T-helper 9 cell (primary cell): Measurements from ENCODE around the gene PSRC1.
"Not testable (repeated sequence)": the region's sequence is repeated elsewhere in the genome, so short reads cannot be mapped to it uniquely, and the experiment has no call there.

ENCODE experiments used
- DNase-seq: peaks from one replicate; pipeline ENCODE4 v3.0.0-alpha.2; 2020

Gene PSRC1

GRCh38 chr1:109295712-109296415 is 12.9 kb upstream of the PSRC1 start:
- DNase-seq, result no peak

DNA sequence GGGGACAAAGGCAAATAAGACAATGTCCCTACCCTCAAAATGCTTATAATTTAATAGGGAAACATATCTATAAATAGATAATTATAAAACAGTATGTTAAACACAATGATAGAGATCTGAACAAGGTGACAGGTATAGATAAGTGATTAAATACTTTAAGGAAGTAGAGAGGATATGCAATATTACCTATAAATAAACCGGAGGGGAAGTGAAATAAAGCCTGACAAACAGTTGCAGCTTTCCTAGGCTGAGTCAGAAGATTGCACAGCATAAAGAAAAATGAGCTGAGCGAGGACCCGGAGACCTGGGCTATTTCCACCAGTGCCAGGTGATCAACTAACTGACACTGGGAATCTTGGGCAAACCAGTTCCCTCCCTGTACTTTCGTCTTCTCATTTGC is 11.5 kb upstream of the PSRC1 start:
- no peak for DNase-seq

- DNase-seq, result no peak
Measured at GRCh38 chr1:109293026-109293425, 10.1 kb upstream of the PSRC1 start.

DNA sequence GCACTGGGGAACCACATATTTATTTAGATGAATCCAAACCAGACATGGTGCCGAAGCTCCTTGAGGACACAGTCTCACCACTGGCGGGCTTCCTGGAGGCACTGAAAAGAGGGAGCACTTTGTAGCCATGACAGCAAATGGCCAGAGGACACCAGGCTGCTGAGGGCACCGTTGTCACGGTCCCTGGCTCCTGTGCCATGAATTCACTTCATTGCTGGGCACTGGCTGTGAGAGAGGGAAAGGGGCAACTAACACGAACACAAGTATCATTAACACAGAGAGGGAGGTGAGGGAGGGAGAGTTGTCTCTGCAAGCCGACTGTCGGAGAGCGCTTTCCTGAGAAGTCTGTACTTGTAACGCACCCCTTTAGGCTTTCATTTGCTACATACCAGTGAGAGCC is 9.4 kb upstream of the PSRC1 start:
- DNase-seq, result no peak

- no peak for DNase-seq
Measured at GRCh38 chr1:109290998-109291397, 8.1 kb upstream of the PSRC1 start.

DNA sequence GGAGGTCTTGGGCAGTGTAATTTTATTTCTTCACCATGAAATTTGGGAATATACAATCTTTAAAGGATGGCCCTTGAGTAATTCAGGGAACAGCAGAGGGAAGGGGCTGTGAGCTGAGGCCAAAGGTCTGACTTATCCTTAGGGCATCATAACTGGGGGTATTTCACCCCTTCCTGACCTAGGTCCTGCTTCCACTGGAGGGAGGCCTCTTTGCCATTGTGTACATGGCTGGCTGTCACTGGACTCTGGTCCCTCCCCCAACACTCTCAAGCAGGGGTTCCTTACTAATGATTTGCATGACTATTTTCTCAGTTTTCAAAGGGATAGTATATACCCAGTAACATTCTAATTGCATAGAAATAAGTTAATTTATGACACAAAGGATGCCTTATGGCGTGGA is 7.2 kb upstream of the PSRC1 start:
- no peak for DNase-seq

DNA sequence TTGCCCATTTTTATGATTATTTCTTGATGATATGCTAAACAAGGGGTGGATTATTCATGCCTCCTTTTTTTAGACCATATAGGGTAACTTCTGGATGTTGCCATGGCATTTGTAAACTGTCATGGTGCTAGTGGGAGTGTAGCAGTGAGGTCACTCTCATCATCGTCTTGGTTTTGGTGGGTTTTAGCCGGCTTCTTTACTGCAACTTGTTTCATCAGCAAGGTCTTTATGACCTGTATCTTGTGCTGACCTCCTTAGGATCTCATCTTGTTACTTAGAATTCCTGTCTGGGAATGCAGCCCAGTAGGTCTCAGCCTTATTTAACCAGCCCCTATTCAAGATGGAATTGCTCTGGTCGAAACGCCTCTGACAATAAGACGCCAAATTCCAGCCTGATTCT is 3.8 kb upstream of the PSRC1 start:
- not testable (repeated sequence) for DNase-seq

DNA sequence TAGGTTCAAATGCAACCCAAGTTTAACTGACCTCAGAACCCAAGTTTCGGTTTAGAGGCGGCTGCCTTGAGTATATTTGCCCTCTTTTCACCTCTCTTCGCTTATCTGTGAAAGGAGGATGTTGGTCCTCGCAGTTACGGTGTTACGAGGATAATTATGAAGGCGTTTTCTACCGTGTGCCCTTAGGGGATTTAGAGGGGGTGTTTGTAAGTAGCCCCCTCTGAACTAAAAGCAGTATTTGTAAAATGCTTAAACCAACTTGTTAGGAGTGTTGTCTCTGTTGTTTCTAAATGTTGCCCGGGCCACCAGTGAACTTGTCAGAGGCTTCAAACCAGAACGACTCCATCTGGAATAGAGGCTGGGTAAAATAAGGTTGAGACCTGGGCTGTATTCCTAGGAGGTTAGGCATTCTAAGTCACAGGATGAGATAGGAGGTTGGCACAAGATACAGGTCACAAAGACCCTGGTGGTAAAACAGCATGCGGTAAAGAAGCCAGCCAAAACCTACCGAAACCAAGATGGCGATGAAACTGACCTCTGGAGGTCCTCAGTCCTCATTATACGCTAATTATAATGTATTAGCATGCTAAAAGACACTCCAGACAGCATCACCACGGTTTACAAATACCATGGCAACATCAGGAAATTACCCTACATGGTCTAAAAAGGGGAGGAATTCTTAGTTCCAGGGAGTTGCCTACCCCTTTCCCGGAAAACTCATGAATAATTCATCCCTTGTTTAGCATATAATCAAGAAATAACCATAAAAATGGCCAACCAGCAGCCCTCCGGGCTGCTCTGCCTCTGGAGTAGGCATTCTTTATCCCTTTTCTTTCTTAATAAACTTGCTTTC is 1.0 kb upstream of the PSRC1 start:
- no peak for DNase-seq

DNA sequence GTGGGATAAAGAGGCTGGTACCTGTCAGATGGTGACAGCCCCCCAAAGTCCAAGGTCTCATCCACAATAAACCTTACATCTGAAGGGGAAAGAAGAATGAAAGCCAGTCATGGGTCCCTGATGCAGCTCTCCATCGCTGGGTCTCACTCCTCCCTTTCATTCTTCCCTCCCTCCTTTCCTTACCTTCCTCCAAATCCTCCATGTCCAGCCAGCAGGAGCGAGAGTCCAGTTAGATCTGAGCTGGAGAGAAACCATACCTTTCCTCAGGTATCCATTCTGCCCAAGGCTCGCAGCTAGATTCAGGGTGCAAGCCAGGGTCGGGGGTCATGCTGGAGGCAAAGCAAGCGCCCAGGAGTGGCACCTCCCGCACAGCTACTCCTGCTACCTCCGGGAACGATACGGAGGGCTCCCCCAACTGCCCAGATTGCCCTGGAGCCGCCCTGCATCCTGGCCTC is 421 bp downstream of the PSRC1 start:
- no peak for DNase-seq

DNA sequence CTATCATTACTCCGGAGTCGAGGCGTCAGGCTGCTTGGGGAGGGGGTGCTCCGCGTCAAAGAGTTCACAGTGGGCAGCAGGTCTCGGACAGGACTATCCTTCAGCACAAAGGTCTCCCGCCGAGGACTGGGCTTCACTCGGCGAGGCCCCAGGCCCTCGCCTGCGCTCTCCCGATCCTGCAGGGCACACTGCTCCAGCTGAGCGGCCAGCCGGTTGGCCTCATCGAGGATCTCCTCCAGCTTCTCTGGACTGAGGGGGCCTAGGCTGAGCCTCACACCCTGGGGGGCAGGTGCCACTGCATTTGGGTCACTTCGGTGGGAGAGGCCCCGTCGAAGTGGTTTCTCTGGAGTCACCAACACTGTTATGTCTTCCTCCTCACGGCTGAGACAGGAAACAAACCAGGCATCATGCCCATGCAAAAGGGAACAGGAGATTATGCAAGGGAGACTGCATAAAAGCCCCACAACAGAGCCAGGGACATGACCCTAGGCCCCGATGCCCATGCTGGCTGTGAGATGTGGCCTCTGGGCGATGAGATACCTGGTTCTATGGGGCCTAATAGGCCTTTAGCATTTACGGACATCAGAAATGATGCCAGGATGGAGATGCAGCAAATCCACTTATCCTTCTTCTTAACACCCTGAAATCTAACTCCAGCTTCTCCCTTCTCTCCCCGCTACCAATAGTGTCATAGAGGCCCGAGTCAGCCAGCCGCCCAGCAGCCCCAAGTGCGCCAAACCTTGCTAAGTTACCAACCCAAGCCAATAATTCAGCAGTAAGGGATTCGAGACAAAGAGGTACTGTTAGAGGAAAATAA is 1.1 kb downstream of the PSRC1 start:
- DNase-seq, result no peak

GRCh38 chr1:109280862-109281261 is 2.1 kb downstream of the PSRC1 start:
- no peak for DNase-seq

GRCh38 chr1:109279615-109280278 is 3.2 kb downstream of the PSRC1 start:
- no peak for DNase-seq

DNA sequence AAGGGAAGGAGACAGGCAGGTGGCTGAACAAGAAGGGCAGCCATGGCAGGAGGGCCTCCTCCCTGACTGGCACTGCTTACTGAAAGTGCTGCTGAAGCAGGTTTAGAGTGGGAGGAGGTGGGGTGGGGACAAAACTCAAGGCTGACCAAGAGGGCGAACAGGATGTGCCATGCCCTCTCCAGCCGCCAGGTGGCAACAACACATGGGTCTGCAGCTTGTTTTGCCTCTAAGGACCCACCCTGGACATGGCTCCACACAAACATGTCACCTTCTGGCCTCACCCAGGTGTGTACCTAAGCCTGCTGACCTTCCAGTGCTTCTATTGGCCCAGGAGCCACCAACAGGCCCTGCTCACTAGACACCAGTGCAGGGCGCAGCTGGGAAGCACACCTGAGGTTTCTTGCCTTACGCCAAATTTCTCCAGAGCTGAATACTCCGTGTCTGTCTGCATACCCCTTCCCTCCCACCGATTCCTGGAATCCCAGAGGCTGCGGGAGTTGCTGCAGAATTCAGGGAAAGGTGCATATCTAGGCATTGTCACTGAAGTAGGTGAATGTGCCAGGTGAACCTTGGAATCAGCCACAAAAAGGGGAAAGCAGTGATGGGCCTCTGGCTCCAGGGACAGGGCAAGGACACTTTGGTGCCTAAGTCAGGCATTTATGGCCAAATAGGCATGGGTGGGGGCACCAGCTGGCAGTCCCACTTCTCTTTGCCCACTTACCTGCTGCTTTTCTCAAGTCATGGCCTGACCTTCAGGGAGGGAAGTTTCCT is 5.3 kb downstream of the PSRC1 start:
- DNase-seq, result peak; percentile 48

- DNase-seq, result no peak
Measured at GRCh38 chr1:109275706-109276345, 7.1 kb downstream of the PSRC1 start.

- no peak for DNase-seq
Measured at GRCh38 chr1:109274533-109275476, 8.1 kb downstream of the PSRC1 start.

- no peak for DNase-seq
Measured at GRCh38 chr1:109273570-109274288, 9.2 kb downstream of the PSRC1 start.

DNA sequence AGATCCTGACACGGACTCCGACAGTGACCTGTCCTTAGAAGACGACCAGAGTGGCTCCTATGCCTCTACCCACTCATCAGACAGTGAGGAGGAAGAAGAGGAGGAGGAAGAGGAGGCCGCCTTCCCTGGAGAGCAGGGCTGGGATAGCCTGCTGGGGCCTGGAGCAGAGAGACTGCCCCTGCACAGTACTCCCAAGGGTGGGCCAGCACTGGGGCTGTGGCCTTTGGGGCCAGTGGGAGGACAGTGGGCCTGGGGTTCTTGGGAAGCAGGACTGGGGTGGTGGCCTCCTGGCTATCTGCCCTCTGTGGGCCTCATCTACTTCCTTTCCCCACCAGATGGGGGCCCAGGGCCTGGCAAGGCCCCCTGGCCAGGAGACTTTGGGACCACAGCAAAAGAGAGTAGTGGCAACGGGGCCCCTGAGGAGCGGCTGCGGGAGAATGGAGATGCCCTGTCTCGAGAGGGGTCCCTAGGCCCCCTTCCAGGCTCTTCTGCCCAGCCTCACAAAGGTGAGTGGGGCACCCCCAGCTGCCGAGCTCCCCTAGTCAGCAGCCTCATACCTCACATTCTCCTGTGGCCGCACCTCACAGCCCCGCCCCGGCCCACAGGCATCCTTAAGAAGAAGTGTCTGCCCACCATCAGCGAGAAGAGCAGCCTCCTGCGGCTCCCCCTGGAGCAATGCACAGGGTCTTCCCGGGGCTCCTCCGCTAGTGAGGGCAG is 10.0 kb downstream of the PSRC1 start:
- DNase-seq, result no peak

- DNase-seq, result no peak
Measured at GRCh38 chr1:109272021-109272799, 10.7 kb downstream of the PSRC1 start.
